Neural crest cell (in vitro differentiated cells): Measurements from ENCODE around the gene MCM6. TPM values are rescaled to one million over a fixed set of nuclear protein-coding genes. Genes with fewer than 3 reads are reported as not detected.

Experiments
- DNase-seq: peaks from one replicate; pipeline ENCODE4 v3.0.0; 2021; ENCODE audit warnings: low read depth, mixed read lengths, low spot score
- H3K27ac Mint-ChIP-seq: one replicate; pipeline ENCODE4 v1.8.0; 2021; ENCODE audit warnings: mild to moderate bottlenecking, mixed read lengths; ENCODE audit not compliant: unreplicated experiment
- H3K27me3 Mint-ChIP-seq: 2 replicates; pipeline ENCODE4 v1.8.0; 2021; ENCODE audit warnings: low read depth, mild to moderate bottlenecking, mixed read lengths
- H3K36me3 Mint-ChIP-seq: 2 replicates; pipeline ENCODE4 v1.8.0; 2021; ENCODE audit warnings: low read depth, mild to moderate bottlenecking, mixed read lengths
- H3K4me1 Mint-ChIP-seq: 2 replicates; pipeline ENCODE4 v1.8.0; 2021; ENCODE audit warnings: mixed read lengths
- H3K4me3 Mint-ChIP-seq: one replicate; pipeline ENCODE4 v1.8.0; 2021; ENCODE audit warnings: mild to moderate bottlenecking, mixed read lengths
- H3K9me3 Mint-ChIP-seq: 2 replicates; pipeline ENCODE4 v1.8.0; 2021; ENCODE audit warnings: mixed read lengths
- CTCF ChIP-seq: fragments of 200-600 bp; sonication (generic); conservative IDR thresholded peaks from 2 replicates; pipeline ENCODE4 v1.5.0; 2021; ENCODE audit warnings: antibody characterized with exemption, mild to moderate bottlenecking
- total RNA-seq: library from RNA; stranded (reverse); gene quantifications from 2 replicates; pipeline ENCODE4 v1.2.1, GENCODE V29; 2021

Gene MCM6
- total RNA-seq, 1 donor from 2014 or later, result 118 TPM

GRCh38 chr2:135840601-135841000 lies 35.6 kb downstream of the MCM6 start:
- H3K4me1 Mint-ChIP-seq, result peaks cover 9% of the 10 kb centered on the region
- H3K9me3 Mint-ChIP-seq, result no peaks in the 10 kb centered on the region
- no peaks in the 10 kb centered on the region for H3K27me3 Mint-ChIP-seq
- no peak for DNase-seq
- H3K36me3 Mint-ChIP-seq, result peaks cover 20% of the 10 kb centered on the region
- TF ChIP-seq CTCF, result no peak
- no peak overlapping the region for H3K27ac Mint-ChIP-seq
- H3K4me3 Mint-ChIP-seq, result no peak overlapping the region

- TF ChIP-seq CTCF, result no peak
- Mint-ChIP-seq H3K4me1 (peaks cover 9% of the 10 kb centered on the region), H3K4me3 (no peak overlapping the region), H3K36me3 (peaks cover 20% of the 10 kb centered on the region), H3K27me3 (no peaks in the 10 kb centered on the region), H3K27ac (no peak overlapping the region), H3K9me3 (no peaks in the 10 kb centered on the region)
- no peak for DNase-seq
Observed at GRCh38 chr2:135839713-135840112, 36.5 kb downstream of the MCM6 start.

- Mint-ChIP-seq H3K4me1 (peaks cover 9% of the 10 kb centered on the region), H3K36me3 (peaks cover 11% of the 10 kb centered on the region), H3K4me3 (no peak overlapping the region), H3K27me3 (no peaks in the 10 kb centered on the region), H3K9me3 (no peaks in the 10 kb centered on the region), H3K27ac (no peak overlapping the region)
- TF ChIP-seq CTCF, result no peak
- DNase-seq, result no peak
Observed at GRCh38 chr2:135838502-135838901, 37.7 kb downstream of the MCM6 start.

GRCh38 chr2:135836596-135837270 lies 39.5 kb downstream of the MCM6 start, which contains the start of gene LCT:
LCT (minus strand) TSS chr2:135837184; CDS start chr2:135837169, 15 bp downstream.
- H3K27me3 Mint-ChIP-seq, result no peaks in the 10 kb centered on the region
- H3K9me3 Mint-ChIP-seq, result no peaks in the 10 kb centered on the region

GRCh38 chr2:135832891-135833290 lies 43.4 kb downstream of the MCM6 start:
- no peak for TF ChIP-seq CTCF
- Mint-ChIP-seq H3K9me3 (no peaks in the 10 kb centered on the region), H3K27ac (no peak overlapping the region), H3K4me1 (no peaks in the 10 kb centered on the region), H3K4me3 (no peak overlapping the region), H3K27me3 (no peaks in the 10 kb centered on the region), H3K36me3 (no peaks in the 10 kb centered on the region)
- no peak for DNase-seq

More at GRCh38 chr2:135836596-135837270, 39.5 kb downstream of the MCM6 start, which contains the start of gene LCT:
- Mint-ChIP-seq H3K4me1 (peaks cover 9% of the 10 kb centered on the region), H3K27ac (no peak within 1 kb of the TSS), H3K4me3 (no peak within 1 kb of the TSS), H3K36me3 (peaks cover 2% of the 10 kb centered on the region)
- DNase-seq, result no peak
- TF ChIP-seq CTCF, result no peak
